Neural cell (in vitro differentiated cells): ENCODE measurements around the gene RAB34. TPM values are rescaled to one million over a fixed set of nuclear protein-coding genes. Genes with fewer than 3 reads are reported as not detected.

Source experiments
- H2AFZ ChIP-seq: fragments of 200-600, 300-800 bp; sonication (generic), shearing (Covaris generic); 2 replicates; pipeline ENCODE4 v1.6.0; 2014; ENCODE audit warnings: low read depth, mild to moderate bottlenecking, antibody characterized with exemption, low read length, moderate library complexity
- H3F3A ChIP-seq: fragments of 200-600 bp; shearing (Covaris generic); 2 replicates; pipeline ENCODE4 v1.6.1; 2016; ENCODE audit warnings: mild to moderate bottlenecking, moderate library complexity, mixed read lengths, antibody characterized with exemption, low read length; ENCODE audit not compliant: insufficient read depth, poor library complexity, severe bottlenecking
- H3K27ac ChIP-seq: fragments of 200-600, 300-800 bp; sonication (generic), shearing (Covaris generic); 2 replicates; pipeline ENCODE4 v1.5.1; 2014; ENCODE audit warnings: mild to moderate bottlenecking, low read length, moderate library complexity
- H3K27me3 ChIP-seq: fragments of 300-800, 200-600 bp; sonication (generic), shearing (Covaris generic); 2 replicates; pipeline ENCODE4 v1.6.0; 2014; ENCODE audit warnings: mild to moderate bottlenecking, low read depth, low read length, moderate library complexity; ENCODE audit not compliant: insufficient read depth
- H3K36me3 ChIP-seq: fragments of 300-800, 200-600 bp; sonication (generic), shearing (Covaris generic); 2 replicates; pipeline ENCODE4 v1.5.1; 2014; ENCODE audit warnings: mild to moderate bottlenecking, antibody characterized with exemption, low read length, moderate library complexity; ENCODE audit not compliant: insufficient read depth
- H3K4me2 ChIP-seq: fragments of 300-800, 200-600 bp; sonication (generic), shearing (Covaris generic); 2 replicates; pipeline ENCODE4 v1.6.0; 2014; ENCODE audit warnings: mild to moderate bottlenecking, low read length
- H3K4me3 ChIP-seq: fragments of 300-800, 200-600 bp; sonication (generic), shearing (Covaris generic); 2 replicates; pipeline ENCODE4 v1.5.1; 2014; ENCODE audit warnings: mild to moderate bottlenecking, low read length, moderate library complexity
- H3K79me2 ChIP-seq: fragments of 200-600 bp; shearing (Covaris generic); replicated peaks from 2 replicates; pipeline ENCODE4 v1.6.0; 2014; ENCODE audit warnings: mild to moderate bottlenecking, low read length, moderate library complexity; ENCODE audit not compliant: insufficient read depth
- H3K9ac ChIP-seq: fragments of 300-800, 200-600 bp; sonication (generic), shearing (Covaris generic); 2 replicates; pipeline ENCODE4 v1.6.1; 2016; ENCODE audit warnings: mild to moderate bottlenecking, low read length, mixed read lengths
- H3K9me2 ChIP-seq: fragments of 200-600 bp; shearing (Covaris generic); 2 replicates; pipeline ENCODE4 v1.6.1; 2016; ENCODE audit warnings: mild to moderate bottlenecking, low read length, mixed read lengths; ENCODE audit not compliant: insufficient read depth
- H3K9me3 ChIP-seq: fragments of 200-600, 300-800 bp; sonication (generic), shearing (Covaris generic); 2 replicates; pipeline ENCODE4 v1.6.1; 2016; ENCODE audit warnings: mild to moderate bottlenecking, mixed run types, low read length, moderate library complexity, mixed read lengths
- H4K20me1 ChIP-seq: fragments of 200-600 bp; shearing (Covaris generic); 2 replicates; pipeline ENCODE4 v1.6.1; 2016; ENCODE audit warnings: mild to moderate bottlenecking, mixed run types; ENCODE audit not compliant: insufficient read depth
- EP300 ChIP-seq: fragments of 450-650 bp; conservative IDR thresholded peaks from 2 replicates; pipeline ENCODE4 v1.6.1; 2014; ENCODE audit warnings: antibody characterized with exemption, mild to moderate bottlenecking, moderate library complexity; ENCODE audit not compliant: poor library complexity, severe bottlenecking
- EZH2 ChIP-seq: fragments of 200-600, 300-800 bp; shearing (Covaris generic), sonication (generic); IDR thresholded peaks from 2 replicates; pipeline ENCODE4 v1.6.1; 2014; ENCODE audit warnings: antibody characterized with exemption, low read length, borderline replicate concordance, mild to moderate bottlenecking; ENCODE audit not compliant: insufficient read depth, poor library complexity, severe bottlenecking
- MXI1 ChIP-seq: fragments of 450-650 bp; conservative IDR thresholded peaks from 2 replicates; pipeline ENCODE4 v1.6.1; 2014; ENCODE audit warnings: antibody characterized with exemption, mild to moderate bottlenecking; ENCODE audit not compliant: poor library complexity, severe bottlenecking
- POLR2AphosphoS5 ChIP-seq: IDR thresholded peaks from 2 replicates; pipeline ENCODE4 v1.6.1; 2012
- RAD21 ChIP-seq: fragments of 450-650 bp; conservative IDR thresholded peaks from 2 replicates; pipeline ENCODE4 v1.6.1; 2014; ENCODE audit warnings: antibody characterized with exemption, mild to moderate bottlenecking, moderate library complexity
- SMC3 ChIP-seq: fragments of 450-650 bp; conservative IDR thresholded peaks from 2 replicates; pipeline ENCODE4 v1.6.1; 2014; ENCODE audit warnings: antibody characterized with exemption, mild to moderate bottlenecking, moderate library complexity; ENCODE audit not compliant: poor library complexity
- TAF1 ChIP-seq: IDR thresholded peaks from 2 replicates; pipeline ENCODE4 v1.6.1; 2012; ENCODE audit warnings: low read depth
- polyA plus RNA-seq: library from polyadenylated mRNA; depleted of rRNA; stranded (reverse); fragments of >200 nt; gene quantifications from 2 replicates; pipeline ENCODE4 v1.2.3, GENCODE V29; 2014
- TF ChIP-seq, protein P1 (sequence below): fragments of 450-650 bp; IDR thresholded peaks from 2 replicates; pipeline ENCODE4 v1.5.1; 2014; ENCODE audit warnings: antibody characterized with exemption, mild to moderate bottlenecking, moderate library complexity; ENCODE audit not compliant: poor library complexity, severe bottlenecking
- TF ChIP-seq, protein P2 (sequence below): IDR thresholded peaks from 2 replicates; pipeline ENCODE4 v1.6.1; 2012; ENCODE audit warnings: borderline replicate concordance

The RAB34 gene
- polyA plus RNA-seq, 1 donor from 2014 or later: 9.3 TPM

DNA sequence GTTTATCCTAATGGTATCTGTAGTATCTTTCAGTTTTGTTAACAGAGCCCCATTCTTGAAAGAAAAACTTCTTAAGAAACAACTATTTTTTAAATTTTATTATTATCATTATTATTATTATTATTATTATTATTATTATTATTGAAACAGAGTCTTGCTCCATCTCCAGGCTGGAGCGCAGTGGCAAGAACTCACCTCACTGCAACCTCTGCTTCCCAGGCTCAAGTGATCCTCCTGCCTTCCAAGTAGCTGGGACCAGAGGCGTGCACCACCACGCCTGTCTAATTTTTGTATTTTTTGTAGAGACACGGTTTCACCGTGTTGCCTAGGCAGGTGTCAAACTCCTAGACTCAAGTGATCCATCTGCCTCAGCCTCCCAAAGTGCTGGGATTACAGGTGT is 32.3 kb downstream of the RAB34 start:
- H3K9me2 ChIP-seq: no peaks in the 10 kb centered on the region
- H3K9ac ChIP-seq: no peak overlapping the region
- no peak overlapping the region for H3K27ac ChIP-seq
- peaks cover 28% of the 10 kb centered on the region for H3K36me3 ChIP-seq
- no peaks in the 10 kb centered on the region for H3K27me3 ChIP-seq
- H4K20me1 ChIP-seq: no peaks in the 10 kb centered on the region
- H3K9me3 ChIP-seq: no peaks in the 10 kb centered on the region
- H3F3A ChIP-seq: no peaks in the 10 kb centered on the region
- H3K4me3 ChIP-seq: no peak overlapping the region
- no peak overlapping the region for H2AFZ ChIP-seq
- TF ChIP-seq RAD21: no peak
- no peak for TF ChIP-seq MXI1
- TF ChIP-seq, protein P1, sequence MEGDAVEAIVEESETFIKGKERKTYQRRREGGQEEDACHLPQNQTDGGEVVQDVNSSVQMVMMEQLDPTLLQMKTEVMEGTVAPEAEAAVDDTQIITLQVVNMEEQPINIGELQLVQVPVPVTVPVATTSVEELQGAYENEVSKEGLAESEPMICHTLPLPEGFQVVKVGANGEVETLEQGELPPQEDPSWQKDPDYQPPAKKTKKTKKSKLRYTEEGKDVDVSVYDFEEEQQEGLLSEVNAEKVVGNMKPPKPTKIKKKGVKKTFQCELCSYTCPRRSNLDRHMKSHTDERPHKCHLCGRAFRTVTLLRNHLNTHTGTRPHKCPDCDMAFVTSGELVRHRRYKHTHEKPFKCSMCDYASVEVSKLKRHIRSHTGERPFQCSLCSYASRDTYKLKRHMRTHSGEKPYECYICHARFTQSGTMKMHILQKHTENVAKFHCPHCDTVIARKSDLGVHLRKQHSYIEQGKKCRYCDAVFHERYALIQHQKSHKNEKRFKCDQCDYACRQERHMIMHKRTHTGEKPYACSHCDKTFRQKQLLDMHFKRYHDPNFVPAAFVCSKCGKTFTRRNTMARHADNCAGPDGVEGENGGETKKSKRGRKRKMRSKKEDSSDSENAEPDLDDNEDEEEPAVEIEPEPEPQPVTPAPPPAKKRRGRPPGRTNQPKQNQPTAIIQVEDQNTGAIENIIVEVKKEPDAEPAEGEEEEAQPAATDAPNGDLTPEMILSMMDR: no peak
- TF ChIP-seq POLR2AphosphoS5: no peak
- no peak for TF ChIP-seq SMC3
- no peak for TF ChIP-seq TAF1
- no peak for TF ChIP-seq EZH2
- TF ChIP-seq EP300: no peak
- H3K4me2 ChIP-seq: no peak overlapping the region
- H3K79me2 ChIP-seq: no peaks in the 10 kb centered on the region

DNA sequence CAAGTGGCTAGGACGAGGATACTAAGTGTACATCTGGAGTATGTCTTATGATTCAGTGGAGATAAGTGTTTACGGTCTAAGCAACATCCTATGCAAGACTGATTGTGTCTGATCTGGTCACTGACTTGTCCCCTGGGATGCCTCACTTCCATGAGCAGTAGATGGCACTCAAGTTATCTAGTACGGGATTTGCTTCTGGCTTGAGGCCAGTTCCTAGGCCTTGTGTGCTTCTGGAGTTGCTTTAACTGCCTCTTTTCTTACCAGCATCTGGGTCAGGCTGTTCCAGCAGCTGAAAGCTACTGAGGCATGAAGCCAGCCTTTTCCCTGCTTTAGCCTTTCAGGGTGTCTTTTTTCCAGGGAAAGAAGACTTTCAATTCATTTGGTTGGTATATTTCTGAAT is 32.7 kb downstream of the RAB34 start:
- no peaks in the 10 kb centered on the region for H3K9me3 ChIP-seq
- no peaks in the 10 kb centered on the region for H3F3A ChIP-seq
- no peak overlapping the region for H3K27ac ChIP-seq
- H3K79me2 ChIP-seq: no peaks in the 10 kb centered on the region
- no peaks in the 10 kb centered on the region for H3K27me3 ChIP-seq
- H2AFZ ChIP-seq: no peak overlapping the region
- no peaks in the 10 kb centered on the region for H3K9me2 ChIP-seq
- TF ChIP-seq TAF1 (no peak), MXI1 (no peak), EP300 (no peak), SMC3 (no peak), EZH2 (no peak), POLR2AphosphoS5 (no peak), RAD21 (no peak)
- TF ChIP-seq, protein P2, sequence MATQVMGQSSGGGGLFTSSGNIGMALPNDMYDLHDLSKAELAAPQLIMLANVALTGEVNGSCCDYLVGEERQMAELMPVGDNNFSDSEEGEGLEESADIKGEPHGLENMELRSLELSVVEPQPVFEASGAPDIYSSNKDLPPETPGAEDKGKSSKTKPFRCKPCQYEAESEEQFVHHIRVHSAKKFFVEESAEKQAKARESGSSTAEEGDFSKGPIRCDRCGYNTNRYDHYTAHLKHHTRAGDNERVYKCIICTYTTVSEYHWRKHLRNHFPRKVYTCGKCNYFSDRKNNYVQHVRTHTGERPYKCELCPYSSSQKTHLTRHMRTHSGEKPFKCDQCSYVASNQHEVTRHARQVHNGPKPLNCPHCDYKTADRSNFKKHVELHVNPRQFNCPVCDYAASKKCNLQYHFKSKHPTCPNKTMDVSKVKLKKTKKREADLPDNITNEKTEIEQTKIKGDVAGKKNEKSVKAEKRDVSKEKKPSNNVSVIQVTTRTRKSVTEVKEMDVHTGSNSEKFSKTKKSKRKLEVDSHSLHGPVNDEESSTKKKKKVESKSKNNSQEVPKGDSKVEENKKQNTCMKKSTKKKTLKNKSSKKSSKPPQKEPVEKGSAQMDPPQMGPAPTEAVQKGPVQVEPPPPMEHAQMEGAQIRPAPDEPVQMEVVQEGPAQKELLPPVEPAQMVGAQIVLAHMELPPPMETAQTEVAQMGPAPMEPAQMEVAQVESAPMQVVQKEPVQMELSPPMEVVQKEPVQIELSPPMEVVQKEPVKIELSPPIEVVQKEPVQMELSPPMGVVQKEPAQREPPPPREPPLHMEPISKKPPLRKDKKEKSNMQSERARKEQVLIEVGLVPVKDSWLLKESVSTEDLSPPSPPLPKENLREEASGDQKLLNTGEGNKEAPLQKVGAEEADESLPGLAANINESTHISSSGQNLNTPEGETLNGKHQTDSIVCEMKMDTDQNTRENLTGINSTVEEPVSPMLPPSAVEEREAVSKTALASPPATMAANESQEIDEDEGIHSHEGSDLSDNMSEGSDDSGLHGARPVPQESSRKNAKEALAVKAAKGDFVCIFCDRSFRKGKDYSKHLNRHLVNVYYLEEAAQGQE: no peak
- TF ChIP-seq, protein P1: no peak
- no peak overlapping the region for H3K4me3 ChIP-seq
- H3K9ac ChIP-seq: no peak overlapping the region
- no peak overlapping the region for H3K4me2 ChIP-seq
- peaks cover 28% of the 10 kb centered on the region for H3K36me3 ChIP-seq
- no peaks in the 10 kb centered on the region for H4K20me1 ChIP-seq
